Suprapubic skin (tissue), 4 donors: ENCODE measurements around the gene C1orf35.

ENCODE experiments used
- CTCF ChIP-seq, 2 donors: fragments of 200-600 bp in 1 of 2; fragments of 450-650 bp in 1 of 2; sonication (generic) in 1 of 2; IDR thresholded peaks; one replicate each; pipeline ENCODE4 v1.5.1; 2016 to 2019; ENCODE audit warnings: antibody characterized with exemption in 2 of 2, mild to moderate bottlenecking in 1 of 2, moderate library complexity in 1 of 2
- EP300 ChIP-seq: sonication (generic); formaldehyde crosslinking; IDR thresholded peaks from one replicate; pipeline ENCODE4 v1.6.1; 2017; ENCODE audit warnings: antibody characterized with exemption
- POLR2A ChIP-seq, 2 donors: fragments of 450-650 bp; IDR thresholded peaks; one replicate each; pipeline ENCODE4 v1.6.1; 2017; ENCODE audit warnings: antibody characterized with exemption in 2 of 2, mild to moderate bottlenecking in 2 of 2, moderate library complexity in 2 of 2
- POLR2AphosphoS5 ChIP-seq, 3 donors: sonication (generic); formaldehyde crosslinking; IDR thresholded peaks; one replicate each; pipeline ENCODE4 v1.6.1; 2017; ENCODE audit warnings: antibody characterized with exemption in 3 of 3

GRCh38 chr1:228081578-228082213 is 21.4 kb downstream of the C1orf35 start:
- TF ChIP-seq CTCF (IDR thresholded peaks at IDR 0.05) (no peak), POLR2AphosphoS5 (IDR thresholded peaks at IDR 0.05) (no peak), EP300 (no peak), POLR2A (IDR thresholded peaks at IDR 0.05) (no peak)
